Endothelial cell of umbilical vein (primary cell): ENCODE data around the gene NLRP3. TPM values are rescaled to one million over a fixed set of nuclear protein-coding genes. Genes with fewer than 3 reads are reported as not detected.

Experiments
- BruUV-seq: library from RNA; stranded (reverse); fragments of 400-500 nt; replicated peaks from 2 replicates; lab custom pipeline; 2021; lab: Mats Ljungman, UMichigan
- CTCF ChIA-PET: fragments of 300-600, 350-600 bp; sonication (Branson Sonifier 250); formaldehyde crosslinking; loops from one replicate; lab custom pipeline; 2021; ENCODE audit warnings: antibody characterized with exemption, inconsistent platforms; lab: Charles Lee
- POLR2A ChIA-PET: fragments of 300-600, 350-600 bp; sonication (Branson Sonifier 250); formaldehyde crosslinking; loops from one replicate; lab custom pipeline; 2021; ENCODE audit warnings: antibody characterized with exemption, inconsistent platforms; lab: Charles Lee
- DNase-seq: peaks from one replicate; pipeline ENCODE4 v3.0.0-alpha.2; 2011; ENCODE audit warnings: low read depth, low spot score
- FAIRE-seq: peaks from 2 replicates; lab custom pipeline; 2011; peaks lifted over from hg19 to GRCh38; lab: Jason Lieb, UNC
- H2AFZ ChIP-seq: 2 replicates; pipeline ENCODE4 v1.6.0; 2012; ENCODE audit warnings: low read depth, low read length, control low read depth, inconsistent platforms
- H3K27ac ChIP-seq: 2 replicates; pipeline ENCODE4 v1.5.1; 2011; ENCODE audit warnings: low read depth, mild to moderate bottlenecking, control low read depth, low read length, moderate library complexity; ENCODE audit not compliant: insufficient read depth
- H3K27me3 ChIP-seq, 2 experiments: 2 replicates each; pipeline versions ENCODE4 v1.6.0 to v1.6.1; 2011; ENCODE audit warnings: low read length in 2 of 2, mixed read lengths in 1 of 2; ENCODE audit not compliant: control insufficient read depth in 2 of 2, insufficient read depth in 2 of 2
- H3K36me3 ChIP-seq, 2 experiments: 2 replicates in 1 of 2; 3 replicates in 1 of 2; pipeline ENCODE4 v1.5.1; 2011; ENCODE audit warnings: low read length in 2 of 2, mild to moderate bottlenecking in 1 of 2, moderate library complexity in 1 of 2; ENCODE audit not compliant: control insufficient read depth in 2 of 2, insufficient read depth in 2 of 2; ENCODE audit errors: extremely low read depth in 1 of 2
- H3K4me1 ChIP-seq: 3 replicates; pipeline ENCODE4 v1.5.1; 2011; ENCODE audit warnings: mild to moderate bottlenecking, low read length; ENCODE audit not compliant: control insufficient read depth, insufficient read depth; ENCODE audit errors: extremely low read depth
- H3K4me2 ChIP-seq: 2 replicates; pipeline ENCODE4 v1.6.1; 2011; ENCODE audit warnings: low read length, control low read depth, mixed read lengths; ENCODE audit not compliant: insufficient read depth
- H3K4me3 ChIP-seq, 3 experiments: fragments of 200-600 bp in 1 of 3; sonication (generic), shearing (Covaris generic) in 1 of 3; replicated peaks in 1 of 3; 2 replicates each; pipeline ENCODE4 v1.5.1; 2011 to 2016; ENCODE audit warnings: control low read depth in 3 of 3, low read length in 3 of 3, mild to moderate bottlenecking in 2 of 3, inconsistent platforms in 1 of 3, low read depth in 1 of 3, moderate library complexity in 1 of 3; ENCODE audit not compliant: insufficient read depth in 1 of 3
- H3K79me2 ChIP-seq: 2 replicates; pipeline ENCODE4 v1.6.0; 2012; ENCODE audit warnings: low read length, inconsistent platforms; ENCODE audit not compliant: control insufficient read depth, insufficient read depth
- H3K9ac ChIP-seq: replicated peaks from 2 replicates; pipeline ENCODE3; 2011; ENCODE audit warnings: low read length, control low read depth; ENCODE audit not compliant: insufficient read depth; ENCODE audit errors: extremely low read depth
- H3K9me1 ChIP-seq: replicated peaks from 3 replicates; pipeline ENCODE4 v1.6.0; 2011; ENCODE audit warnings: mild to moderate bottlenecking, low read length; ENCODE audit not compliant: control insufficient read depth, insufficient read depth; ENCODE audit errors: extremely low read depth
- H3K9me3 ChIP-seq: replicated peaks from 2 replicates; pipeline ENCODE4 v1.5.1; 2012; ENCODE audit warnings: low read length, inconsistent platforms; ENCODE audit not compliant: control insufficient read depth, insufficient read depth
- H4K20me1 ChIP-seq: replicated peaks from 2 replicates; pipeline ENCODE3; 2011; ENCODE audit warnings: mild to moderate bottlenecking, low read length; ENCODE audit not compliant: control insufficient read depth, insufficient read depth; ENCODE audit errors: extremely low read depth
- EZH2 ChIP-seq: IDR thresholded peaks from 2 replicates; pipeline ENCODE4 v1.6.1; 2012; ENCODE audit warnings: borderline replicate concordance, low read depth, mild to moderate bottlenecking, moderate library complexity, low read length, inconsistent platforms; ENCODE audit not compliant: severe bottlenecking
- FOS ChIP-seq: IDR thresholded peaks from 2 replicates; pipeline ENCODE4 v1.6.1; 2011; ENCODE audit warnings: mild to moderate bottlenecking, low read length, moderate library complexity, borderline replicate concordance; ENCODE audit not compliant: insufficient read depth
- GATA2 ChIP-seq: IDR thresholded peaks from 2 replicates; pipeline ENCODE4 v1.7.0; 2011; ENCODE audit warnings: low read depth, mild to moderate bottlenecking, moderate library complexity, mixed read lengths, low read length; ENCODE audit not compliant: insufficient read length, insufficient read depth
- JUN ChIP-seq: IDR thresholded peaks from 2 replicates; pipeline ENCODE4 v1.6.1; 2011; ENCODE audit warnings: borderline replicate concordance, low read depth; ENCODE audit not compliant: insufficient read length, insufficient read depth
- MYC ChIP-seq: IDR thresholded peaks from one replicate; pipeline ENCODE4 v1.6.1; 2011; ENCODE audit warnings: mild to moderate bottlenecking, low read depth, low read length
- POLR2A ChIP-seq: IDR thresholded peaks from 2 replicates; pipeline ENCODE4 v1.6.1; 2012; ENCODE audit warnings: low read depth, mild to moderate bottlenecking, control low read depth, low read length
- POLR2AphosphoS5 ChIP-seq: IDR thresholded peaks from 2 replicates; pipeline ENCODE4 v1.6.1; 2012; ENCODE audit warnings: low read depth, mild to moderate bottlenecking, control low read depth, low read length, moderate library complexity; ENCODE audit not compliant: insufficient read depth
- dilution Hi-C: fragments of 300-500 bp; cut with MboI; formaldehyde crosslinking; loops from one replicate; pipeline ENCODE4 v1.15.0; 2019; ENCODE audit warnings: low sequenced_read_pairs; ENCODE audit not compliant: extremely low pct_ligation_motif_present
- intact Hi-C: fragments of 100-400 bp; cut with micrococcal nuclease; formaldehyde crosslinking; loops from one replicate; pipeline ENCODE4 v1.10.0; 2022
- polyA plus RNA-seq, 4 experiments: library from polyadenylated mRNA; depleted of rRNA in 3 of 4; stranded (reverse) in 3 of 4; unstranded in 1 of 4; fragments of >200 nt; gene quantifications; 2 replicates each; pipeline versions ENCODE4 v1.2.1 to v1.2.3, GENCODE V29; 2011 to 2012; ENCODE audit warnings: missing spikeins in 1 of 4
- total RNA-seq: library from RNA; stranded (reverse); gene quantifications from 2 replicates; pipeline ENCODE4 v1.2.3, GENCODE V29; 2021
- TF ChIP-seq, protein P1 (sequence below): IDR thresholded peaks from 2 replicates; pipeline ENCODE4 v1.6.1; 2011; ENCODE audit not compliant: insufficient read depth, insufficient read length
- TF ChIP-seq, protein P2 (sequence below), 2 donors: IDR thresholded peaks; 1 replicate in 1 of 2; 2 replicates in 1 of 2; pipeline ENCODE4 v1.5.1; 2011; ENCODE audit warnings: low read length in 2 of 2, mild to moderate bottlenecking in 2 of 2, moderate library complexity in 2 of 2, control low read depth in 1 of 2, inconsistent platforms in 1 of 2, low read depth in 1 of 2; ENCODE audit not compliant: insufficient read depth in 1 of 2; ENCODE audit errors: extremely low read depth in 1 of 2

Gene NLRP3
- total and polyA plus RNA-seq, 2 donors (not counting 3 experiments of a cell fraction or from before 2014, with no cell fraction given): 0.24 to 0.29 TPM

DNA sequence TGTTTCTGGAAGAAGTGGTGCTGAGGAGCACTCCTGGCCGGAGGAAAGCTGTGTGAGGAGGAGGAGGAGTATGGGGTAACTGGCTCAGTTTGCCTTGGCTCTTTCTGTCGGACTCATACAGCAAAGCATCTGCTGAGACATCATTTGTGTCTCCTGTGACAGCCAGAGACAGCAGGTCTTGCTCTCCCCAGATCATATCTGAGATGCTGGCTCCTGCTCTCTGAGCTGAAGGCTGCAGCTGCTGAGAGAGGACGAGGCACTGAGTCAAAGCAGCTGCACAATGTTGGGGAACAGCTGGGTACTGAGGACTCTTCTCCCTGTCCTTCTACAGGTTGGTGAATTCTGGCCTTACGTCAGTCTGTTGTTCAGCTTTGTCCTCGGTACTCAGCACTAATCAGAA is 27.7 kb downstream of the NLRP3 start:
- H3K4me2 ChIP-seq: no peak overlapping the region
- H3K79me2 ChIP-seq: no peaks in the 10 kb centered on the region
- FAIRE-seq: no peak
- TF ChIP-seq GATA2 (no peak), FOS (no peak), JUN (no peak), EZH2 (no peak), POLR2AphosphoS5 (no peak)
- TF ChIP-seq, protein P1, sequence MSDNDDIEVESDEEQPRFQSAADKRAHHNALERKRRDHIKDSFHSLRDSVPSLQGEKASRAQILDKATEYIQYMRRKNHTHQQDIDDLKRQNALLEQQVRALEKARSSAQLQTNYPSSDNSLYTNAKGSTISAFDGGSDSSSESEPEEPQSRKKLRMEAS: no peak
- no peaks in the 10 kb centered on the region for H3K27me3 ChIP-seq
- ChIA-PET CTCF (no interaction called here), POLR2A (no interaction called here)
- peaks cover 4% of the 10 kb centered on the region for H3K4me1 ChIP-seq
- no peaks in the 10 kb centered on the region for H3K9me3 ChIP-seq
- H3K9ac ChIP-seq: no peak overlapping the region
- no peak overlapping the region for H3K4me3 ChIP-seq
- H4K20me1 ChIP-seq: no peaks in the 10 kb centered on the region
- intact Hi-C loops (no loop called here), dilution Hi-C loops (no loop called here)
- H3K27ac ChIP-seq: no peak overlapping the region
- BruUV-seq: no TSS peak
- no peaks in the 10 kb centered on the region for H3K9me1 ChIP-seq
- no peak overlapping the region for H2AFZ ChIP-seq
- H3K36me3 ChIP-seq: no peaks in the 10 kb centered on the region
- DNase-seq: no peak

DNA sequence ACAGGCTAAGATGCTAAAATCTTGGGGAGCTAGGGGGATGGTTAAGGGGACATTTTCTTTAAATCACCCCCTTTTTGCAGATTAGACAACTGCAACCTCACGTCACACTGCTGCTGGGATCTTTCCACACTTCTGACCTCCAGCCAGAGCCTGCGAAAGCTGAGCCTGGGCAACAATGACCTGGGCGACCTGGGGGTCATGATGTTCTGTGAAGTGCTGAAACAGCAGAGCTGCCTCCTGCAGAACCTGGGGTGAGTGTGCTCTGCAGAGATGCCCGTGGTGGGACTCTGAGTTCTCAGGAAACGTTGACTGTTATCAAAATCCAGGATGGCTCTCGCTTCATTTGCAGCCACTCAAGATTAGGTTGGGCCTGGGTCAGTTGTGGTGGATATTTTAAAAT is 28.6 kb downstream of the NLRP3 start:
- H3K27me3 ChIP-seq: no peaks in the 10 kb centered on the region
- H3K27ac ChIP-seq: no peak overlapping the region
- peaks cover 4% of the 10 kb centered on the region for H3K4me1 ChIP-seq
- H3K79me2 ChIP-seq: no peaks in the 10 kb centered on the region
- ChIA-PET POLR2A (no interaction called here), CTCF (no interaction called here)
- H3K9me1 ChIP-seq: no peaks in the 10 kb centered on the region
- DNase-seq (no peak), FAIRE-seq (no peak)
- H3K36me3 ChIP-seq: no peaks in the 10 kb centered on the region
- H4K20me1 ChIP-seq: no peaks in the 10 kb centered on the region
- BruUV-seq: no TSS peak
- H3K9me3 ChIP-seq: no peaks in the 10 kb centered on the region
- no peak overlapping the region for H3K9ac ChIP-seq
- no peak overlapping the region for H3K4me3 ChIP-seq
- dilution Hi-C loops: no loop called here
- H2AFZ ChIP-seq: no peak overlapping the region
- no peak for TF ChIP-seq FOS
- no peak for TF ChIP-seq JUN
- no peak for TF ChIP-seq MYC
- no peak for TF ChIP-seq GATA2
- no peak for TF ChIP-seq POLR2A
- TF ChIP-seq POLR2AphosphoS5: no peak
- TF ChIP-seq, protein P2, sequence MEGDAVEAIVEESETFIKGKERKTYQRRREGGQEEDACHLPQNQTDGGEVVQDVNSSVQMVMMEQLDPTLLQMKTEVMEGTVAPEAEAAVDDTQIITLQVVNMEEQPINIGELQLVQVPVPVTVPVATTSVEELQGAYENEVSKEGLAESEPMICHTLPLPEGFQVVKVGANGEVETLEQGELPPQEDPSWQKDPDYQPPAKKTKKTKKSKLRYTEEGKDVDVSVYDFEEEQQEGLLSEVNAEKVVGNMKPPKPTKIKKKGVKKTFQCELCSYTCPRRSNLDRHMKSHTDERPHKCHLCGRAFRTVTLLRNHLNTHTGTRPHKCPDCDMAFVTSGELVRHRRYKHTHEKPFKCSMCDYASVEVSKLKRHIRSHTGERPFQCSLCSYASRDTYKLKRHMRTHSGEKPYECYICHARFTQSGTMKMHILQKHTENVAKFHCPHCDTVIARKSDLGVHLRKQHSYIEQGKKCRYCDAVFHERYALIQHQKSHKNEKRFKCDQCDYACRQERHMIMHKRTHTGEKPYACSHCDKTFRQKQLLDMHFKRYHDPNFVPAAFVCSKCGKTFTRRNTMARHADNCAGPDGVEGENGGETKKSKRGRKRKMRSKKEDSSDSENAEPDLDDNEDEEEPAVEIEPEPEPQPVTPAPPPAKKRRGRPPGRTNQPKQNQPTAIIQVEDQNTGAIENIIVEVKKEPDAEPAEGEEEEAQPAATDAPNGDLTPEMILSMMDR (IDR thresholded peaks at IDR 0.05; ENCODE audit: extremely low read depth in 1 of 2, insufficient read depth in 1 of 2, low read depth in 1 of 2, low read length in 2 of 2): no peak
- TF ChIP-seq, protein P1: no peak
- no peak for TF ChIP-seq EZH2
- intact Hi-C loops: no loop called here
- H3K4me2 ChIP-seq: no peak overlapping the region
